Keratinocyte (primary cell): ENCODE measurements around the gene CA14. TPM values are rescaled to one million over a fixed set of nuclear protein-coding genes. Genes with fewer than 3 reads are reported as not detected.

Source experiments
- DNase-seq: peaks from one replicate; pipeline ENCODE4 v3.0.0-alpha.2; 2011; ENCODE audit warnings: low read depth, missing footprints, low spot score
- FAIRE-seq: peaks from 2 replicates; lab custom pipeline; 2011; peaks lifted over from hg19 to GRCh38; lab: Jason Lieb, UNC
- H2AFZ ChIP-seq: 2 replicates; pipeline ENCODE4 v1.6.0; 2012; ENCODE audit warnings: low read length, control low read depth, inconsistent platforms; ENCODE audit not compliant: control insufficient read depth
- H3K27ac ChIP-seq: 2 replicates; pipeline ENCODE4 v1.5.1; 2011; ENCODE audit warnings: low read length; ENCODE audit not compliant: control insufficient read depth, insufficient read depth
- H3K27me3 ChIP-seq: 3 replicates; pipeline ENCODE4 v1.6.0; 2011; ENCODE audit warnings: low read length; ENCODE audit not compliant: control insufficient read depth, insufficient read depth; ENCODE audit errors: extremely low read depth
- H3K36me3 ChIP-seq, 2 experiments: 2 replicates in 1 of 2; 3 replicates in 1 of 2; pipeline ENCODE4 v1.5.1; 2011; ENCODE audit warnings: low read length in 2 of 2, mild to moderate bottlenecking in 1 of 2; ENCODE audit not compliant: control insufficient read depth in 2 of 2, insufficient read depth in 2 of 2; ENCODE audit errors: extremely low read depth in 1 of 2
- H3K4me1 ChIP-seq: 3 replicates; pipeline ENCODE4 v1.5.1; 2011; ENCODE audit warnings: low read length; ENCODE audit not compliant: control insufficient read depth, insufficient read depth; ENCODE audit errors: extremely low read depth
- H3K4me2 ChIP-seq: 3 replicates; pipeline ENCODE4 v1.6.0; 2011; ENCODE audit warnings: low read depth, low read length; ENCODE audit not compliant: control insufficient read depth, insufficient read depth; ENCODE audit errors: extremely low read depth
- H3K4me3 ChIP-seq, 3 experiments: fragments of 200-600 bp in 1 of 3; sonication (generic) in 1 of 3; 2 replicates in 2 of 3; 3 replicates in 1 of 3; pipeline ENCODE4 v1.5.1; 2011 to 2016; ENCODE audit warnings: low read length in 3 of 3, mild to moderate bottlenecking in 3 of 3, control low read depth in 2 of 3, inconsistent platforms in 1 of 3, low read depth in 1 of 3, mixed read lengths in 1 of 3, mixed run types in 1 of 3, moderate library complexity in 1 of 3; ENCODE audit not compliant: control insufficient read depth in 2 of 3, insufficient read depth in 2 of 3; ENCODE audit errors: extremely low read depth in 1 of 3
- H3K79me2 ChIP-seq: 2 replicates; pipeline ENCODE4 v1.6.0; 2012; ENCODE audit warnings: low read length; ENCODE audit not compliant: control insufficient read depth, insufficient read depth
- H3K9ac ChIP-seq: 3 replicates; pipeline ENCODE4 v1.6.0; 2011; ENCODE audit warnings: low read length; ENCODE audit not compliant: control insufficient read depth, insufficient read depth; ENCODE audit errors: extremely low read depth
- H3K9me1 ChIP-seq: 3 replicates; pipeline ENCODE4 v1.6.0; 2011; ENCODE audit warnings: low read length; ENCODE audit not compliant: control insufficient read depth, insufficient read depth; ENCODE audit errors: extremely low read depth
- H3K9me3 ChIP-seq: 2 replicates; pipeline ENCODE4 v1.5.1; 2012; ENCODE audit warnings: low read depth, low read length; ENCODE audit not compliant: control insufficient read depth
- H4K20me1 ChIP-seq: 3 replicates; pipeline ENCODE4 v1.6.0; 2011; ENCODE audit warnings: low read length; ENCODE audit not compliant: control insufficient read depth, insufficient read depth; ENCODE audit errors: extremely low read depth
- EZH2 ChIP-seq: IDR thresholded peaks from one replicate; pipeline ENCODE4 v1.6.1; 2012; ENCODE audit warnings: inconsistent platforms, mild to moderate bottlenecking, low read length, moderate library complexity
- dilution Hi-C: fragments of 300-500 bp; cut with MboI; formaldehyde crosslinking; loops from one replicate; pipeline ENCODE4 v1.7.0; 2020; ENCODE audit warnings: low sequenced_read_pairs; ENCODE audit not compliant: extremely low pct_ligation_motif_present
- polyA plus RNA-seq, 5 experiments: library from polyadenylated mRNA; depleted of rRNA in 3 of 5; stranded (reverse) in 3 of 5; stranded (forward) in 1 of 5; unstranded in 1 of 5; fragments of >200 nt; gene quantifications; 1 replicate in 1 of 5; 2 replicates in 3 of 5; 3 replicates in 1 of 5; pipeline versions ENCODE4 v1.2.1 to v1.2.3, GENCODE V29; 2011 to 2012; ENCODE audit warnings: missing spikeins in 2 of 5, low read depth in 1 of 5, low replicate concordance in 1 of 5
- TF ChIP-seq, protein P1 (sequence below), 3 experiments: IDR thresholded peaks in 1 of 3; conservative IDR thresholded peaks in 1 of 3; optimal IDR thresholded peaks in 1 of 3; 2 replicates in 2 of 3; 3 replicates in 1 of 3; pipeline versions ENCODE3 to v1.5.1; 2011; ENCODE audit warnings: low read length in 3 of 3, mild to moderate bottlenecking in 3 of 3, moderate library complexity in 2 of 3, control low read depth in 1 of 3, inconsistent platforms in 1 of 3; ENCODE audit not compliant: insufficient read depth in 2 of 3; ENCODE audit errors: extremely low read depth in 1 of 3

The CA14 gene
- polyA plus RNA-seq, 1 donor (not counting 4 experiments of a cell fraction or from before 2014, with no cell fraction given): 0.24 TPM

GRCh38 chr1:150295476-150295875, 37.9 kb downstream of the CA14 start:
- no peak for FAIRE-seq
- H3K4me3 ChIP-seq: no peak overlapping the region
- TF ChIP-seq, protein P1, sequence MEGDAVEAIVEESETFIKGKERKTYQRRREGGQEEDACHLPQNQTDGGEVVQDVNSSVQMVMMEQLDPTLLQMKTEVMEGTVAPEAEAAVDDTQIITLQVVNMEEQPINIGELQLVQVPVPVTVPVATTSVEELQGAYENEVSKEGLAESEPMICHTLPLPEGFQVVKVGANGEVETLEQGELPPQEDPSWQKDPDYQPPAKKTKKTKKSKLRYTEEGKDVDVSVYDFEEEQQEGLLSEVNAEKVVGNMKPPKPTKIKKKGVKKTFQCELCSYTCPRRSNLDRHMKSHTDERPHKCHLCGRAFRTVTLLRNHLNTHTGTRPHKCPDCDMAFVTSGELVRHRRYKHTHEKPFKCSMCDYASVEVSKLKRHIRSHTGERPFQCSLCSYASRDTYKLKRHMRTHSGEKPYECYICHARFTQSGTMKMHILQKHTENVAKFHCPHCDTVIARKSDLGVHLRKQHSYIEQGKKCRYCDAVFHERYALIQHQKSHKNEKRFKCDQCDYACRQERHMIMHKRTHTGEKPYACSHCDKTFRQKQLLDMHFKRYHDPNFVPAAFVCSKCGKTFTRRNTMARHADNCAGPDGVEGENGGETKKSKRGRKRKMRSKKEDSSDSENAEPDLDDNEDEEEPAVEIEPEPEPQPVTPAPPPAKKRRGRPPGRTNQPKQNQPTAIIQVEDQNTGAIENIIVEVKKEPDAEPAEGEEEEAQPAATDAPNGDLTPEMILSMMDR (optimal IDR thresholded peaks at IDR 0.05 in 1 of 3, IDR thresholded peaks at IDR 0.05 in 1 of 3, conservative IDR thresholded peaks at IDR 0.05 in 1 of 3; ENCODE audit: extremely low read depth in 1 of 3, insufficient read depth in 2 of 3, low read length in 3 of 3): no peak
- no peak for TF ChIP-seq EZH2

GRCh38 chr1:150299716-150300115, 42.1 kb downstream of the CA14 start:
- FAIRE-seq (no peak), DNase-seq (no peak)
- Histone ChIP-seq H3K9me1 (no peaks in the 10 kb centered on the region), H3K9ac (no peak overlapping the region), H3K79me2 (peaks cover 33% of the 10 kb centered on the region), H2AFZ (no peak overlapping the region), H3K4me2 (no peak overlapping the region), H3K9me3 (no peaks in the 10 kb centered on the region), H3K36me3 (peaks cover 9 to 19% of the 10 kb centered on the region in 2 experiments), H3K27me3 (no peaks in the 10 kb centered on the region), H3K4me1 (peaks cover 3% of the 10 kb centered on the region), H3K27ac (no peak overlapping the region), H4K20me1 (no peaks in the 10 kb centered on the region), H3K4me3 (no peak overlapping the region)
- TF ChIP-seq, protein P1 (optimal IDR thresholded peaks at IDR 0.05 in 1 of 3, IDR thresholded peaks at IDR 0.05 in 1 of 3, conservative IDR thresholded peaks at IDR 0.05 in 1 of 3; ENCODE audit: extremely low read depth in 1 of 3, insufficient read depth in 2 of 3, low read length in 3 of 3): no peak
- no peak for TF ChIP-seq EZH2
- dilution Hi-C loops: no loop called here

More at GRCh38 chr1:150295476-150295875, 37.9 kb downstream of the CA14 start:
- peaks cover 42% of the 10 kb centered on the region for H3K79me2 ChIP-seq
- H3K9me3 ChIP-seq: no peaks in the 10 kb centered on the region
- H3K9me1 ChIP-seq: no peaks in the 10 kb centered on the region
- no peak overlapping the region for H2AFZ ChIP-seq
- no peak overlapping the region for H3K4me2 ChIP-seq
- H3K27me3 ChIP-seq: no peaks in the 10 kb centered on the region
- H3K4me1 ChIP-seq: peaks cover 12% of the 10 kb centered on the region
- no peak overlapping the region for H3K9ac ChIP-seq
- peaks cover 9 to 12% of the 10 kb centered on the region in 2 experiments for H3K36me3 ChIP-seq
- dilution Hi-C loops: no loop called here
- H4K20me1 ChIP-seq: no peaks in the 10 kb centered on the region
- DNase-seq: no peak
- H3K27ac ChIP-seq: no peak overlapping the region
